ENCODE results near the gene PRR5.
A peak's percentile ranks its signal among the peaks of the same experiment; 100 is the strongest.

PRR5 gene

DNA sequence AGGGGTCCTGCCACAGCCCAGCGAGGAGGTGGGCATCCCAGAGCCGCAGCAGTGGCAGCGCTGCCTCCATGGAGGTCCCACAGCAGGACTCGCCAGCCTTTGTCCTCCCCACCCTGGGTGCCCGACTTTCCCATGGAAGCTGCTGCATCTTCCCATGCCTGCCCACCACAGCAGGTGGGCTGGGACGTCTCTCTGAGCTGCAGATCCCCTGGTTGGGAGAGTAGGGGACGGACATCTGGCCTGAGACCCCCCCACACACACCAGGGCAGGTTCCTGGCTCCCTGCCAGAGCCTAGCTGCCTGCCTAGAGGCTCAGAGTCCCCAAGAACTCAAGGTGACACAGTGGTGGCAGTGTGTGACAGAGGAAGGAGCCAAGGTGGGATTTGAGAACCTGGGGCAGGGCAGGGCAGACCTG, 21.5 kb upstream of the PRR5 start:
- H3K36me3 ChIP-seq (replicated peaks; ENCODE audit: low read depth, low read length) = no peaks in the 10 kb centered on the region
- no peaks in the 10 kb centered on the region for H4K20me1 ChIP-seq (ENCODE audit: insufficient read depth, low read length)
- TF ChIP-seq, protein P1, sequence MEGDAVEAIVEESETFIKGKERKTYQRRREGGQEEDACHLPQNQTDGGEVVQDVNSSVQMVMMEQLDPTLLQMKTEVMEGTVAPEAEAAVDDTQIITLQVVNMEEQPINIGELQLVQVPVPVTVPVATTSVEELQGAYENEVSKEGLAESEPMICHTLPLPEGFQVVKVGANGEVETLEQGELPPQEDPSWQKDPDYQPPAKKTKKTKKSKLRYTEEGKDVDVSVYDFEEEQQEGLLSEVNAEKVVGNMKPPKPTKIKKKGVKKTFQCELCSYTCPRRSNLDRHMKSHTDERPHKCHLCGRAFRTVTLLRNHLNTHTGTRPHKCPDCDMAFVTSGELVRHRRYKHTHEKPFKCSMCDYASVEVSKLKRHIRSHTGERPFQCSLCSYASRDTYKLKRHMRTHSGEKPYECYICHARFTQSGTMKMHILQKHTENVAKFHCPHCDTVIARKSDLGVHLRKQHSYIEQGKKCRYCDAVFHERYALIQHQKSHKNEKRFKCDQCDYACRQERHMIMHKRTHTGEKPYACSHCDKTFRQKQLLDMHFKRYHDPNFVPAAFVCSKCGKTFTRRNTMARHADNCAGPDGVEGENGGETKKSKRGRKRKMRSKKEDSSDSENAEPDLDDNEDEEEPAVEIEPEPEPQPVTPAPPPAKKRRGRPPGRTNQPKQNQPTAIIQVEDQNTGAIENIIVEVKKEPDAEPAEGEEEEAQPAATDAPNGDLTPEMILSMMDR (IDR thresholded peaks at IDR 0.05; ENCODE audit: low read depth, low read length) = no peak
- no peak for TF ChIP-seq EZH2phosphoT487 (IDR thresholded peaks at IDR 0.05; ENCODE audit: low read depth)
- H3K27ac ChIP-seq (ENCODE audit: low read length) = no peak overlapping the region
- no peaks in the 10 kb centered on the region for H3K9me3 ChIP-seq (ENCODE audit: insufficient read depth, low read length)
- no peak overlapping the region for H3K4me3 ChIP-seq (ENCODE audit: low read length)
- H3K79me2 ChIP-seq (ENCODE audit: low read length) = no peaks in the 10 kb centered on the region
- peaks cover 34% of the 10 kb centered on the region for H3K4me1 ChIP-seq (ENCODE audit: low read length)
- H3K9ac ChIP-seq (ENCODE audit: low read length) = no peak overlapping the region
- no peak overlapping the region for H3K4me2 ChIP-seq (ENCODE audit: low read length)
- peaks cover 29% of the 10 kb centered on the region; the same call in 1 of the 2 replicates for H3K27me3 ChIP-seq (ENCODE audit: low read depth, low read length)
- H2AFZ ChIP-seq (ENCODE audit: low read depth, low read length) = no peak overlapping the region

DNA sequence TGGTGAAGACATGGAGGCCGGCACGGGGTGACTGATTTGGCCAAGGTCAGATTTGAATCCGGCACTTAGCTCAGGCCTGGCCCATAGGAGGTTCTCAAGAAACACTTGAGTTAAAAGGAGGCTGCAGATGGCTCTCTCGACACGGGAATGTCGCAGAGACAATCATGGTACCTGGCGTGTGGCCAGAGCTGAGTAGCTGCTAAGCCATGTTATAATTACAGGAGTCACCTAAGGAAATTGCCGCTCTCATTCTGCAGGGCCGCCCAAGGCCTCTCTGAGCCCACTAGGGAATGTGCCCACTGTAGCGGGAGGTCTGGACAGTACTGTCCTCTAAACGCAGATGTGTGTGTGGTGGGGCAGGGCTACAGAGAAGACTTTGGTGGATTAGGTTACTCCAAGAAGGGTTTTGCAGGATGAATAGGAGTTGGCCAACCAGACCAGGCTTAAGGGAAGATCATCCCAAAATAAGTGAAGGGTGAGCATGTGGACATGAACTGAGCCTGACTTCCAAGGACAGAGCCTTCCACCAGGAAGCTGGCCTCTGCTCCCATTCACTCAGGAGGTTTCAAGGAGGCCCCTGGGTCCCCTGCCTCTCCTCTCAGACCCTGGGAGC, 19.3 kb upstream of the PRR5 start:
- H3K9me3 ChIP-seq (ENCODE audit: insufficient read depth, low read length) = no peaks in the 10 kb centered on the region
- peaks cover 21% of the 10 kb centered on the region for H3K27me3 ChIP-seq (ENCODE audit: low read depth, low read length)
- H3K4me1 ChIP-seq (ENCODE audit: low read length) = peaks cover 36% of the 10 kb centered on the region
- no peak overlapping the region for H3K27ac ChIP-seq (ENCODE audit: low read length)
- H3K4me2 ChIP-seq (ENCODE audit: low read length) = peak overlapping the region; percentile 83
- TF ChIP-seq, protein P1 (IDR thresholded peaks at IDR 0.05; ENCODE audit: low read depth, low read length) = no peak
- TF ChIP-seq EZH2phosphoT487 (IDR thresholded peaks at IDR 0.05; ENCODE audit: low read depth) = no peak
- no peaks in the 10 kb centered on the region for H3K36me3 ChIP-seq (replicated peaks; ENCODE audit: low read depth, low read length)
- H3K4me3 ChIP-seq (ENCODE audit: low read length) = no peak overlapping the region
- no peak overlapping the region for H2AFZ ChIP-seq (ENCODE audit: low read depth, low read length)
- H3K79me2 ChIP-seq (ENCODE audit: low read length) = no peaks in the 10 kb centered on the region
- no peaks in the 10 kb centered on the region for H4K20me1 ChIP-seq (ENCODE audit: insufficient read depth, low read length)
- no peak overlapping the region for H3K9ac ChIP-seq (ENCODE audit: low read length)

DNA sequence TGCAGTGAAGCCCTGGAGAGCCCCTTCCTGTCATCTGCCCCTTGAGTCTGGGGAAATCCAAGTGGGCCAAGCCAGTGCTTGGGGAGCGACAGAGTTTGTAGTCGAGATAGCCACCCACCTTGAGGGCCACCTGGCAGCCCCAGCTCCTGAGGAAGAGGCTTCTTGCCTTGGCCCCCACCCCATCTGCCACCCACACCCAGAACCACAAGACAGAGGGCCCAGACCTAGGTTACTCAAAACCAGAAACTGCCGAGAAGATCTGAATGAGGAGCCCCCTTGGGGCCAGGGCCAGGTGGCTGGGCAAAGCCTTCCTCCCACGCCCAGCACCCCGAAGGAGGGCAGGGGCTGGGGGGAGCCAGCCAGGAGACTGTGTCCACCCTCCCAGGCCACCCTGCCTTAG, 18.8 kb upstream of the PRR5 start:
- Histone ChIP-seq H3K9ac (ENCODE audit: low read length) (no peak overlapping the region), H2AFZ (ENCODE audit: low read depth, low read length) (no peak overlapping the region), H3K4me2 (ENCODE audit: low read length) (peak overlapping the region; percentile 83), H3K36me3 (replicated peaks; ENCODE audit: low read depth, low read length) (no peaks in the 10 kb centered on the region), H3K4me1 (ENCODE audit: low read length) (peaks cover 36% of the 10 kb centered on the region), H4K20me1 (ENCODE audit: insufficient read depth, low read length) (no peaks in the 10 kb centered on the region), H3K27me3 (ENCODE audit: low read depth, low read length) (peaks cover 16% of the 10 kb centered on the region), H3K4me3 (ENCODE audit: low read length) (no peak overlapping the region; the same call in 1 of the 2 replicates), H3K27ac (ENCODE audit: low read length) (no peak overlapping the region), H3K9me3 (ENCODE audit: insufficient read depth, low read length) (no peaks in the 10 kb centered on the region), H3K79me2 (ENCODE audit: low read length) (no peaks in the 10 kb centered on the region)
- TF ChIP-seq, protein P1 (IDR thresholded peaks at IDR 0.05; ENCODE audit: low read depth, low read length) = no peak
- TF ChIP-seq EZH2phosphoT487 (IDR thresholded peaks at IDR 0.05; ENCODE audit: low read depth) = no peak

DNA sequence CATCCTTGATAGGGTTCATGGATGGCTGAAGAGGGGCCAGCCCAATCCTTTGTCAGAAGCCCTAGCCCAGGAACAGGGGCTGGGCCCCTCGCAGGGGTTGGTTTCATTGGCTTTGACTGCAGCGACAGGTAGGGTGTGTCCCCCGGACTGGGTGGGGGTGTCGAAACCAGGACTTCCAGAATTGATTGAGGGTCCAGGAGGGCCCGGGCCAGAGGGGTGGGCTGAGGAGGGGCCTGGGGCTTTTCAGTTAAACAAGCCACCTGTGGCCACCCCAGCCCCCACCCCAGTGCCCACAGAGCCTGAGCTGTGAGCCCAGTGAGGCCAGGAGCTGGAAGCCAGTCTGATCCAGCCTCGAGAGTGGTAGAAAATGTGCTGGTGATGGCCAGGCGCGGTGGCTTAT, 18.1 kb upstream of the PRR5 start:
- H3K27me3 ChIP-seq (ENCODE audit: low read depth, low read length) = peaks cover 13% of the 10 kb centered on the region
- no peak for TF ChIP-seq EZH2phosphoT487 (IDR thresholded peaks at IDR 0.05; ENCODE audit: low read depth)
- TF ChIP-seq, protein P1 (IDR thresholded peaks at IDR 0.05; ENCODE audit: low read depth, low read length) = no peak
- H3K9ac ChIP-seq (ENCODE audit: low read length) = no peak overlapping the region
- peaks cover 36% of the 10 kb centered on the region for H3K4me1 ChIP-seq (ENCODE audit: low read length)
- no peaks in the 10 kb centered on the region for H3K36me3 ChIP-seq (replicated peaks; ENCODE audit: low read depth, low read length)
- no peak overlapping the region for H3K4me3 ChIP-seq (ENCODE audit: low read length)
- H3K27ac ChIP-seq (ENCODE audit: low read length) = no peak overlapping the region
- no peaks in the 10 kb centered on the region for H3K79me2 ChIP-seq (ENCODE audit: low read length)
- H2AFZ ChIP-seq (ENCODE audit: low read depth, low read length) = no peak overlapping the region
- H3K4me2 ChIP-seq (ENCODE audit: low read length) = peak overlapping the region; percentile 83
- no peaks in the 10 kb centered on the region for H4K20me1 ChIP-seq (ENCODE audit: insufficient read depth, low read length)
- H3K9me3 ChIP-seq (ENCODE audit: insufficient read depth, low read length) = no peaks in the 10 kb centered on the region

Data from OCI-LY3 (cell line).